Ascending aorta (tissue), 2 donors: Measurements from ENCODE around the gene NDP. TPM values are rescaled to one million over a fixed set of nuclear protein-coding genes. Genes with fewer than 3 reads are reported as not detected.

Source experiments
- DNase-seq, 2 donors: peaks; one replicate each; pipeline ENCODE4 v3.0.0-alpha.2; 2019; ENCODE audit warnings: low spot score in 2 of 2
- H3K27ac ChIP-seq, 2 donors: fragments of 200-600 bp; sonication (generic); one replicate each; pipeline ENCODE4 v1.5.1; 2016 to 2017; ENCODE audit warnings: mild to moderate bottlenecking in 1 of 2
- H3K27me3 ChIP-seq: fragments of 200-600 bp; sonication (generic); one replicate; pipeline ENCODE4 v1.5.1; 2017
- H3K36me3 ChIP-seq, 2 donors: fragments of 200-600 bp; sonication (generic); one replicate each; pipeline ENCODE4 v1.5.1; 2016
- H3K4me1 ChIP-seq, 2 donors: fragments of 200-600 bp; sonication (generic); one replicate each; pipeline ENCODE4 v1.5.1; 2016 to 2017; ENCODE audit warnings: mild to moderate bottlenecking in 1 of 2
- H3K4me3 ChIP-seq, 2 donors: fragments of 200-600 bp; sonication (generic); one replicate each; pipeline ENCODE4 v1.5.1; 2016 to 2017; ENCODE audit warnings: mild to moderate bottlenecking in 1 of 2
- H3K9me3 ChIP-seq, 2 donors: fragments of 200-600 bp; sonication (generic); one replicate each; pipeline ENCODE4 v1.5.1; 2016
- intact Hi-C: fragments of 100-400 bp; cut with DNase I; formaldehyde crosslinking; loops from one replicate; pipeline ENCODE4 v1.15.1; 2023
- total RNA-seq: library from RNA; depleted of rRNA; stranded (reverse); fragments of >200 nt; gene quantifications from one replicate; pipeline ENCODE4 v1.1.0, GENCODE V29; 2016
- TF ChIP-seq, protein P1 (sequence below), 3 experiments: fragments of 200-600 bp in 2 of 3; fragments of 450-650 bp in 1 of 3; sonication (generic) in 2 of 3; IDR thresholded peaks; one replicate each; pipeline ENCODE4 v1.5.1; 2016 to 2019; ENCODE audit warnings: antibody characterized with exemption in 3 of 3, mild to moderate bottlenecking in 1 of 3, moderate library complexity in 1 of 3

The NDP gene
- total RNA-seq, 1 donor from 2014 or later = not detected

DNA sequence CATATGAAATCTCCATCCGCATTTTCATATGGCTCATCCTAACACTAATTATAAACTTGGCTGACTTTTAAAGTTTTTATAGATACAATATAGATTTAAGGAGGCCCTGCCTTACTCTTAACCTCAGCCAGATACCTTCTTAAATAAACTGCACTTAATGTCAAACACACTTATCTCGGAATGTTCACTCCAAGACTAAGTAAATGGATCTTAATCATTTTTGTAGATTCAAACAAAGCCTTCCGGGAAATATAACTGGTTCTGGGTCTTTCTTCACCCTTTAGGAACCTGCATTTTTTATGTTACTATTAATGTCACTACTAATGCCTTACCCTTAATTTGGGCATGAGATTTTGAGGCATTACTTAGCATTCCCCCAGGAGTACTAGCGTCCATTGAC, 43.7 kb upstream of the NDP start:
- no peak overlapping the region for H3K4me3 ChIP-seq
- intact Hi-C loops = no loop called here
- H3K27me3 ChIP-seq = no peaks in the 10 kb centered on the region
- DNase-seq = no peak
- no peaks in the 10 kb centered on the region for H3K36me3 ChIP-seq
- H3K4me1 ChIP-seq = no peaks in the 10 kb centered on the region
- H3K27ac ChIP-seq = no peak overlapping the region
- TF ChIP-seq, protein P1, sequence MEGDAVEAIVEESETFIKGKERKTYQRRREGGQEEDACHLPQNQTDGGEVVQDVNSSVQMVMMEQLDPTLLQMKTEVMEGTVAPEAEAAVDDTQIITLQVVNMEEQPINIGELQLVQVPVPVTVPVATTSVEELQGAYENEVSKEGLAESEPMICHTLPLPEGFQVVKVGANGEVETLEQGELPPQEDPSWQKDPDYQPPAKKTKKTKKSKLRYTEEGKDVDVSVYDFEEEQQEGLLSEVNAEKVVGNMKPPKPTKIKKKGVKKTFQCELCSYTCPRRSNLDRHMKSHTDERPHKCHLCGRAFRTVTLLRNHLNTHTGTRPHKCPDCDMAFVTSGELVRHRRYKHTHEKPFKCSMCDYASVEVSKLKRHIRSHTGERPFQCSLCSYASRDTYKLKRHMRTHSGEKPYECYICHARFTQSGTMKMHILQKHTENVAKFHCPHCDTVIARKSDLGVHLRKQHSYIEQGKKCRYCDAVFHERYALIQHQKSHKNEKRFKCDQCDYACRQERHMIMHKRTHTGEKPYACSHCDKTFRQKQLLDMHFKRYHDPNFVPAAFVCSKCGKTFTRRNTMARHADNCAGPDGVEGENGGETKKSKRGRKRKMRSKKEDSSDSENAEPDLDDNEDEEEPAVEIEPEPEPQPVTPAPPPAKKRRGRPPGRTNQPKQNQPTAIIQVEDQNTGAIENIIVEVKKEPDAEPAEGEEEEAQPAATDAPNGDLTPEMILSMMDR (IDR thresholded peaks at IDR 0.05) = no peak
- no peaks in the 10 kb centered on the region for H3K9me3 ChIP-seq

DNA sequence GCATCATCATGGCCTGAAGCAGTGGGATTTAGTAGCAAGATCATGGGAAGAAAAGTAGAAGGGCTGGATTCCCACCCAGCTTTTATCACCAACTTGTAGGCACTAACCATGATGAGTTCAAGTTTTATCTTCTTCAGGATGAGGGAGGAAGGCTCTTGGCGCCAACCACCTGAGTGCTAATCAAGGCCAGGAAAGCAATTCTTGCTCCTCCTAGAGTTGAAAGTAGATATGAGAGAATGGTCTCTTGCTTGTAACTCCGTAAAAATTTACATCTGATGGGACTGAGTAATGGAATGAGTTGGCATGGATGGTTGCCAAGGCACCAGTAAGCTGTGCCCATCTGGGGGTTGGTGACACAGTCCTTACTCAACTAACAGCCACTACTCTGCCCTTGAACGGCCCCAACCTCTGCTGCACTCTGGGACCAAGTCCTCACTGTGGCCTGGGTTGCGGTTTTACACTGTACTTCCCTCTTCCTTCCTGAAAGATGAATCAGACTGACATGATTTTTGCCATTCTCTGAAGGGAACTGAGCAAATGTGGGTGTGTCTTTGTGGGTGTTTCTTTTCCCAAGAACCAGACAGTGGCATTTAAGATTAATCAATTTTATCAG, 39.4 kb upstream of the NDP start:
- H3K4me1 ChIP-seq = no peaks in the 10 kb centered on the region
- DNase-seq = peak; percentile 9 to 75
- no peaks in the 10 kb centered on the region for H3K36me3 ChIP-seq
- no peak overlapping the region for H3K4me3 ChIP-seq
- intact Hi-C loops = no loop called here
- no peak overlapping the region for H3K27ac ChIP-seq
- TF ChIP-seq, protein P1 (IDR thresholded peaks at IDR 0.05) = no peak
- H3K27me3 ChIP-seq = no peaks in the 10 kb centered on the region
- H3K9me3 ChIP-seq = no peaks in the 10 kb centered on the region

DNA sequence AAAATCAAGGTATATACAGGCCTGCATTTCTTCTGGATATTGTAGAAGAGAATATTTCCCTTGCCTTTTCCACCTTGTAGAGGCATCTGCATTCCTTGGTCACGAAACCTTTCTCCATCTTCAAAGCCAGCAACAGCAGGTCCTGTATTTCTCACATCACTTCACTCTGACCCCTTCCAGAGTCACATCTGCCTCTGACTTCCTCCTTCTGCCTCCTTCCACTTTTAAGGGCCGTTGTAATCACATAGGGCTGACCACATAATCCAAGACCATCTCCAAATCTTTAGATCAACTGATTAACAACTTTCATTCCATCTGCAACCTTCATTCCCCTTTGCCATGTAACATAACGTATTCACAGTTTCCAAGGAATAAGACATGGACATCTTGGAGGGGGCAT, 38.3 kb upstream of the NDP start:
- DNase-seq = no peak
- intact Hi-C loops = no loop called here

DNA sequence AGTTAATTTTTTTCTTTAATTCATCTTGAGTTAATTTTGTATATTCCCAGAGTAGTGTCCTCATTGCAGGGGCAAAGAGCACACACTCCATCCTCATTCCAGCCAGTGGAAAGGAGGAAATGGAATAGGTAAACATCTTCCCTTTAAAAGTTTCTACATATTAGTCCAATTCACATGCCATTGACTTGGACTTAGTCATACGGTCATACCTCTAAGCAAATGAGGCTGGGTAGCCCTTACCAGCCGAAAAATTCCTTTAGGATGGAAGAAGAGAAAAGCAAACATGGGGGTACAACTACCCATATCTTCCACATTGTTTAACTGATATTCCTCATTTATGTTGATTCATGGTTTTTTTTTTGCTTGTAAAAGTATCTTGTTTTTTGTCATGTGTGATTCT, 37.4 kb upstream of the NDP start:
- no peaks in the 10 kb centered on the region for H3K27me3 ChIP-seq
- H3K27ac ChIP-seq = no peak overlapping the region
- no peak overlapping the region for H3K4me3 ChIP-seq
- TF ChIP-seq, protein P1 (IDR thresholded peaks at IDR 0.05) = no peak
- no peaks in the 10 kb centered on the region for H3K9me3 ChIP-seq
- no peaks in the 10 kb centered on the region for H3K4me1 ChIP-seq
- H3K36me3 ChIP-seq = no peaks in the 10 kb centered on the region
- intact Hi-C loops = no loop called here
- no peak for DNase-seq

More for the DNA sequence above, 38.3 kb upstream of the NDP start:
- Histone ChIP-seq H3K9me3 (no peaks in the 10 kb centered on the region), H3K36me3 (no peaks in the 10 kb centered on the region), H3K4me3 (no peak overlapping the region), H3K4me1 (no peaks in the 10 kb centered on the region), H3K27ac (no peak overlapping the region), H3K27me3 (no peaks in the 10 kb centered on the region)
- TF ChIP-seq, protein P1 (IDR thresholded peaks at IDR 0.05) = no peak

DNA sequence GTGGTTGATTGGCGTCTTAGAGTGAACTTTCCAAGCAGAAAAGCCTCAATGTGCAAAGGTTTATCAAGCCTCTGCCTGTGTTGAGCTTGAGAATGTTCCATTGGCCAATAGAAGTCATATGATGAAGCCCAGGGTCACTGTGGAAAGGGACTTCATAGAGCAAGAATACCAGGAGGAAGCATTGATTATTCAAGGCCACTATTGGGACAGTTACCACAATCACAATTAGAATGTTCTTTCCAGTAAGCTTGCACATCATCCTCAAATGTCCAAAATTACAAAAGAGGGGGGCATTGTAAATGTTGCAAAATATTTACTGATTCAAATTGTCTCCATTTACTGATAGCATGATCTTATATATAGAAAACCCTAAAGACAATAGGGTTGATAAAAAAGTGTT, 32.9 kb upstream of the NDP start:
- intact Hi-C loops = no loop called here
- Histone ChIP-seq H3K4me1 (no peaks in the 10 kb centered on the region), H3K36me3 (no peaks in the 10 kb centered on the region), H3K9me3 (no peaks in the 10 kb centered on the region), H3K27ac (no peak overlapping the region), H3K27me3 (no peaks in the 10 kb centered on the region), H3K4me3 (no peak overlapping the region)
- no peak for DNase-seq
- TF ChIP-seq, protein P1 (IDR thresholded peaks at IDR 0.05) = no peak

DNA sequence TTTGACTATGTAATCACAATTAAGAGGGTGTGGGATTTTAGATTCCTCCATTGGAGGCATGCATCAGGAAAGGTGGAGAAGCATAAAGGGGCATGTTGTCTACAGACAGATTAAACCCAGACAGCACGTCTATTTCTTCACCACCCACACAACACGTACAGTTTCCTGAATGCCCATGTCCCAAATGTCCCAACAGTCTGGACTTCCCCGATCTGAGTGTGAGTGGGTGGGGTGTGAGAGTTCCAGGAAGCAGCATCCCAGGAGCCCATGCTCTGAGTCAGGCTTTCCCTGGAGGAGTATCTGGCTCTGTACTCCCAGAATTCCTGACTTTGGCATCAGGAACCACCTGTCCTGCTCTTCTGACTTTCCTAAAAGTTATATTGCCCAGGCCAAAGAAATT, 30.8 kb upstream of the NDP start:
- no peak overlapping the region for H3K27ac ChIP-seq
- no peak overlapping the region for H3K4me3 ChIP-seq
- H3K27me3 ChIP-seq = no peaks in the 10 kb centered on the region
- TF ChIP-seq, protein P1 (IDR thresholded peaks at IDR 0.05) = no peak
- no peak for DNase-seq
- intact Hi-C loops = no loop called here
- H3K4me1 ChIP-seq = no peaks in the 10 kb centered on the region
- H3K9me3 ChIP-seq = no peaks in the 10 kb centered on the region
- H3K36me3 ChIP-seq = no peaks in the 10 kb centered on the region
